IPS-NIHi11 (cell line): ENCODE measurements around the gene PON2.
A peak's percentile ranks its signal among the peaks of the same experiment; 100 is the strongest.
"Not testable (repeated sequence)": the region's sequence is repeated elsewhere in the genome, so short reads cannot be mapped to it uniquely, and the experiment has no call there.

Experiments
- DNase-seq: peaks from one replicate; pipeline ENCODE4 v3.0.0; 2012; ENCODE audit warnings: mixed read lengths, low spot score

Gene PON2

GRCh38 chr7:95434557-95435421 is at the start of gene PON2:
Gene PON2, minus strand, starts transcription at chr7:95435028. Its CDS starts 77 bp downstream, at chr7:95434951.
- peak; percentile 93 for DNase-seq

DNA sequence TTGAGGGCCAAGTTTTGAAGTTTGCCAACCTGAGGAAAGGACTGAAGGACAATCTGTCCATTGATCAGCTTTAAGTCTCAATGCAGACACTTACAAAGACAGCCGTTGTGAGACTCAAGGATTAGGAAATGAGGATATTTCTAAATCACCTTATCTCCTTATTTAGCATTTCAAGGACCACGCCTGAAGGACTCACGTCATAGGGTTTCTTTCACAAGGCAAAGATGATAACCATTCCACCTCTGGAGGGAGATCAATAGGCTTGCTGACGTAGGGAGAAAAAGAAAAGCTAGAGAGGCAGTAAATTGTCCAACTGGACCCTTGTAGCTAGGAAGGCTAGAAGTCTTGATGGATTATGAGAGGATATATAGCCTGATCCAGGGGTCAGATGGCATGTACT is 47.6 kb upstream of the PON2 start:
- no peak for DNase-seq

DNA sequence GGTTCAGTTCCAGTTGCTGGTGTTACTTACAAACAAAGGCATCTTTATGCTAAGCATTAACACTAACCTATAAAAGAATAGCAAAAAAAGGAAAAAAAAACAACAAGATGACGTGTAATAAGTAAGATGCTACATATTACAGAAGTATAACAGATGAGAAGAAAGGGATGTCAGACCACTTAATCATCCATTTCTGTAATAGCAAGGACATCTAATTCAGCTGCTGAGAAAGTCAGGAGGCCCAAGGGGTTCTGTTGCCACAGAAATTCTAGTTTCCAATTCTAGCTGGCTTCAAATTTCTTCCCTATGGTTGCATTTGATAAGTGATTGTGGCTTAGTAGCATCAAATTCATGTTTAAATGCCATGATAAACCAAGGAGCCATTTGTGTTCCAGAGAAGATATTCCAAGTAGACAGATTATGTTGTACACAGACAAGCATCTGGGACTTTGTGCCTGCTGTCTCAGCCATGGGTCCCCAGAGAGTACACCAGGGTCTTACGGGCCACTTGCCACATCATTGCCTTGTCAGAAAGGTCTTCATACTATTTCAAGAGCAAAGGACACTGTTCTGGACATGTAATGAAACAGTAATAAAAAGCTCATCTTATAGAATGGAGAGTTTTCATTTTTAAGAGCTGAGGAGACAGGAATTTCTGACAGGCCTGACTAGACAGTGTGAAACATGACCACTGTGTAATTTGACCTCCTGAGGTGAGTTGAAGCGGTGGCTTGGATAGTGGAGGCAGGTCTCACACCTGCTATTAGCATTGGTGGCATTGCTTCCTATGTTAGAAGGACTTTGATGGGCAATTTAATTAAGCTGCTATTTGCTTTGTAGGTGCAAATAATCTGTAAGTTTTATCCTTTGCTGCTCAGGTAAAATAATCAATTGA is 46.7 kb upstream of the PON2 start:
- DNase-seq = no peak

GRCh38 chr7:95479992-95480624 is 45.3 kb upstream of the PON2 start:
- DNase-seq = no peak

DNA sequence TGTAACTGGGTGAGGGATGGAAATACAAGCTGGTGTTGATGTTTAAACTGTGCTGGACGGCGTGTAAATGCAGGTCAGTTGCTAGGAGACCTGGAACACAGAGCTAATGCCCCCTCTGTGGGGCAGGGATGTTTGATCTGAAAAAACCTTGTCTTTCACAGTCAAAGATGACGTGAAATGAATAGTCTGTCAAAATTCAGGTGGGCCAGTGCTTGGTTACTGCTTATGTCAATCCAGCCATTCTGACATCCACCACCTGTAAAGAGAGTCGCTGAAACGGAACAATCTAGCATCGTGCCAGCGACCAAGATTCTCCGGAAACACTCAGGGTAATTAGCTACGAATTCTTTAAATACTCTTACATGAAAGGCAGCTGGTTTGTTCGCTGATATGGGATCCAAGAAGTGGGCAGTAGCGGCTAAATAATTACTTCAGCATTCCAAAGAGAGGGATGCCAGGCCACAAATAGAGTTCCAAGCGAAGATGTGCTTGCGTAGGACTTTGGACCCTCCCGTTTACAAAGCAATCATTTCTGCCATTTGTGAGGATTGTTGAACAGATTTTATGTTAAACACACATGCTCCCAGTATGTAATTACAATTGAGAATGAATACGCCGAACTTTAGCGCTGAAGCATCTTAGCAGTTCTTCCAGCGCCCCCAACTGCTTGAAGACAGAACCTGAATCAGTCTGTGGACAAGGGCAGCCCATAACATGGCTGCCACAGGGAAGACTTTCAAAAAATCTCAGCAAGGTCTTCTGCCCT is 43.6 kb upstream of the PON2 start:
- no peak for DNase-seq

GRCh38 chr7:95476904-95477594 is 42.2 kb upstream of the PON2 start:
- peak; percentile 66 for DNase-seq

GRCh38 chr7:95476072-95476847 is 41.4 kb upstream of the PON2 start:
- DNase-seq = no peak

DNA sequence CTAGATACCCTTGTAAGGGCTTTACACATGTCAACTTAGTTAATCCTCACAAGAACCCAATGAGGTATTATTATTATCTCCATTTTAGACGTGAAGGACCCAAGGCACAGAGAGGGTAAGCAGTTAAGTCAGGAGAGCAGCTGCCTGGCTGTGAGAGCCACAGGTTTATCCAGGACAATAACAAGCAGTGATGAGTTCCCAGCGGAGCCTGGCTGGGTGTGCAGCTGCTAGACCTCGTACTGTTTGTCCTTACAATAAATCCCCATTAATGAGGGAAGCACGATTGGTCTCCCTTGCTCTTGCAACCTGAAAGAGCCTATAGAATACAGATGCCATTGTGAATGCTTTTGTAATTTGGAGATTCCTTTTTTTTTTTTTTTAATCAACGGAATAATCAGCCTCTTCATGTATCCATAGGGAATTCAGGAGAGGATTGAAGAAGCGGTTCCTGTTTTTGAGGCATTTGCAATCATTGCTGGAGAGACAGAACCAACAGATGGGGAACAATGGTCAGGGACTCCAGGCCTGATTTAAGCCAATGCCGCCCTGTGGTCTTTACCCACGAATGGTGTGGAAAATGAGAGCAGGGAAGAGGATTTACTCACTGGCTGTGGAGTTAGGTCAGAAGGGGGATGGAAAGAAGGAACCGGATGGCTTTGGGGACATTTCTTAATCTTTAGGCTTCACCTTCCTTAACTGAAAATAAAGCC is 38.6 kb upstream of the PON2 start:
- DNase-seq = no peak

DNA sequence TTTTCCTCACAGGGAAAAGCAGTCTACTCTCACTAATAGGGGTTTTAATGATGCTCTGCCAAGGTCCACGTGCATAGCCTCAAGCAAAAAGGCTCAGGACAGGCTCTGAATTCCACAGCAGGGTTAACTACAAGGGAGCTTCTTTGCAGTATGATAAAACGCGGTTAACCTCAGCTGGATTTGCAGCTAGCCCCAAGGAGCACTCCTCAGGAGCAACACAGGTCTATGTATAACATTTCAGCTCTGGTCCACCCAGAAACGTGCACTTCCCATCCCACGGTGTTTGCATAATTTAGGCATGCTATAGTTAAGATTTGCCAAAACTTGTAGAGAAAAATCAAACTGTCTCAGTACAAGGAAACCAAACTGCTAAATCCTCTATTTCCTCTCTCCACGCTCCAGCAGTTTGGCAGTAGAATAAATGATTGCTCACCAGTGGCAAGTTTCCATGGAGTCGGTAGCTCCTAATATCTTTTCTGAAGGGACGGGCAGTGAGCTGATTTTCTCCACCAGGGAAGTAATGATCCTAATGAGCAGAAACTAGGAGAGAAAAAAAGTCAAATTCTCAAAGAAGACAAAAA is 37.8 kb upstream of the PON2 start:
- DNase-seq = no peak

GRCh38 chr7:95471071-95471470 is 36.2 kb upstream of the PON2 start:
- DNase-seq = no peak

GRCh38 chr7:95470452-95470851 is 35.6 kb upstream of the PON2 start:
- DNase-seq = peak; percentile 15

- no peak for DNase-seq
Measured at GRCh38 chr7:95469848-95470247, 35.0 kb upstream of the PON2 start.

- no peak for DNase-seq
Measured at GRCh38 chr7:95469187-95469586, 34.4 kb upstream of the PON2 start.

GRCh38 chr7:95467912-95468607 is 33.2 kb upstream of the PON2 start:
- no peak for DNase-seq

GRCh38 chr7:95460653-95461052 is 25.8 kb upstream of the PON2 start:
- not testable (repeated sequence) for DNase-seq

DNA sequence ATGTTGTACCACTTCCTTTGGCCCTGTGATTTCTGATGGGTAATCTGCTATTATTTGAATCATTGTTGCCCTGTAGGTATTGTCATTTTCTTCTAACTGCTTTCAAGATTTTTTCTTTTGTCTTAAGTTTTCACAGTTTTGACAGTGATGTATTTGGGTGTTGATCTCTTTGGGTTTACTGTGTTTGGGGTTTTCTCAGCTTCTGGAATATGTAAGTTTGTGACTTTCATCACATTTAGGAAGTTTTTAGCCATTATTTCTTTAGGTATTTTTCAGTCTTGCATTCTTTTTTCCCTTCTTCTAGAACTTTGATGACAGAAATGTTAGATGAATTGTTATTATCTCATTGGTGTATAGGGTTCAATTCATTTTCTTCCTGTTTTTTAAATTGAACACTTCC is 23.1 kb upstream of the PON2 start:
- DNase-seq = no peak

- DNase-seq = no peak
Measured at GRCh38 chr7:95454438-95455045, 19.7 kb upstream of the PON2 start.

GRCh38 chr7:95446618-95447017 is 11.8 kb upstream of the PON2 start:
- DNase-seq = no peak
